Prostate gland (tissue), 2 donors: Measurements from ENCODE around the gene POU3F3.

Experiments used
- CTCF ChIP-seq, 4 experiments: fragments of 200-600 bp in 2 of 4; fragments of 450-650 bp in 2 of 4; sonication (generic) in 2 of 4; IDR thresholded peaks; 1 replicate in 3 of 4; 2 replicates in 1 of 4; pipeline ENCODE4 v1.5.1; 2016 to 2019; ENCODE audit warnings: antibody characterized with exemption in 4 of 4, mild to moderate bottlenecking in 2 of 4, moderate library complexity in 2 of 4
- POLR2A ChIP-seq: fragments of 450-650 bp; IDR thresholded peaks from one replicate; pipeline ENCODE4 v1.6.1; 2016; ENCODE audit warnings: antibody characterized with exemption, mild to moderate bottlenecking
- POLR2AphosphoS5 ChIP-seq: sonication (generic); formaldehyde crosslinking; IDR thresholded peaks from one replicate; pipeline ENCODE4 v1.6.1; 2017; ENCODE audit warnings: antibody characterized with exemption

- TF ChIP-seq POLR2A (no peak), POLR2AphosphoS5 (no peak), CTCF (IDR thresholded peaks at IDR 0.05) (no peak)
Measured at GRCh38 chr2:104820126-104820525, 33.8 kb upstream of the POU3F3 start.
